HG03060 (cell line): ENCODE measurements around the gene EMC10.

Source experiments
- ATAC-seq: cut with Tn5 transposase; IDR thresholded peaks from one replicate; pipeline ENCODE4 v1.9.1; 2021; ENCODE audit warnings: low read depth, moderate number of reproducible peaks; ENCODE audit not compliant: unreplicated experiment

EMC10 gene

DNA sequence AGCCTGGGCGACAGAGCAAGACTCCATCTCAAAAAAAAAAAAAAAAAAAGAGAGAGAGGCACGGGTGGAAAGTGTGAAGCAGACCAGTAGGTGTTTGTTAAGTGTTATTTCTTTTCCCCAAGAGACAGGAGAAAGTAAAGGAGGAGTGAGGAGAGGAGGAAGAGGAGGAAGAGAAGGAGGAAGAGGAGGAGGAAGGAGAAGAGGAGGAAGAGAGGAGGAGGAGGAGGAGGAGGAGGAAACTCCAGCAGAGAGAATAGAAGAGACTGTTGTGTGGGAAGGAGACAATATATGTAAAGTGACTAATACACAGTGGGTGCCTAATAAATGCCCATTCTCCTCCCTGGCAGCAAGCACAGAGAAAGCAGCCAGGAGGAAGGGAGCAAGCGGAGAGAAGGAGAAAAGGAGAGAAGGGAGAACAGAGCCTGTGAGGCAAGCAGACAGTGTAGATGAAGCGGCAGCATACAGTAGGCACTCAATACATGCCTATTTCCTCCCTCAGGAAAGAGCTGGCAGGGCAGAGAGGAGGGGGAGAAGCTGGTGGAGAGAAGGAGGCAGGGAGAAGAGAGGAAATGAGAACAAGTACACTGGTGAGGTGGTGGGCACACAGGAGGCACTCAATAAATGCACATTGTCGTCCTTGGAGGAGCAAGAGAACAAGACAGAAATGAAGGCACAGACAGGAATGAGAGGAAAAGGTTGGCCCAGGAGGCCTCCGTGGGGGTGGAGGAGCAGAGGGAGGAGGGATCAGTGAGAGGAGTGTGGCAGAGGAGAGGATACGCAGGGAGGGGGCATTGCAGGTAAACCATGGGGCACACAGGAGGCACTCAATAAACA is 18.1 kb downstream of the EMC10 start:
- ATAC-seq, result no peak

DNA sequence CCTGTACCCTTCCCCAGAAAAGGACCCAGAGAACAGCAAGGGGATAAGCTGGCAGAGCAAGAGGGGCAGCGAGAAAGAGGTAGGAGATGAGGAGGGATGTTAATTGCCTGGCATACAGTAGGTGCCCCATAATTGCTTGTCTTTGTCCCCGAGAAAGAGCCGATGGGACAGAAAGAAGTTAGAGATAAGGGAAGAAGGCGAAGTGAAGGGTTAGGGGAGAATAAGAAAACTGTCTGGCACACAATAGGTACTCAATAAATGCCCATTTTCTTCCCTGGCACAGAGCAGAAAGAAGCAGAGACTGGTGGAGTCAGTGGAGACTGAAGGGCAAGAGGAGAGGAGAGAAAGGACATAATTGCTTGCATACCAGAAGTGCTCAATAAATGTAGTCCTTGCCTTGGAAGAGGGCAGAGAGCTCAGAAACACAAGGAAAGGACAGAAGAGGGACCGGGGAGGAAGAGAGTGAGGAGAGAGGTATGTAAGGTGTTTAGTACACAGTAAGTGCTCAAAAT is 18.8 kb downstream of the EMC10 start:
- no peak for ATAC-seq

DNA sequence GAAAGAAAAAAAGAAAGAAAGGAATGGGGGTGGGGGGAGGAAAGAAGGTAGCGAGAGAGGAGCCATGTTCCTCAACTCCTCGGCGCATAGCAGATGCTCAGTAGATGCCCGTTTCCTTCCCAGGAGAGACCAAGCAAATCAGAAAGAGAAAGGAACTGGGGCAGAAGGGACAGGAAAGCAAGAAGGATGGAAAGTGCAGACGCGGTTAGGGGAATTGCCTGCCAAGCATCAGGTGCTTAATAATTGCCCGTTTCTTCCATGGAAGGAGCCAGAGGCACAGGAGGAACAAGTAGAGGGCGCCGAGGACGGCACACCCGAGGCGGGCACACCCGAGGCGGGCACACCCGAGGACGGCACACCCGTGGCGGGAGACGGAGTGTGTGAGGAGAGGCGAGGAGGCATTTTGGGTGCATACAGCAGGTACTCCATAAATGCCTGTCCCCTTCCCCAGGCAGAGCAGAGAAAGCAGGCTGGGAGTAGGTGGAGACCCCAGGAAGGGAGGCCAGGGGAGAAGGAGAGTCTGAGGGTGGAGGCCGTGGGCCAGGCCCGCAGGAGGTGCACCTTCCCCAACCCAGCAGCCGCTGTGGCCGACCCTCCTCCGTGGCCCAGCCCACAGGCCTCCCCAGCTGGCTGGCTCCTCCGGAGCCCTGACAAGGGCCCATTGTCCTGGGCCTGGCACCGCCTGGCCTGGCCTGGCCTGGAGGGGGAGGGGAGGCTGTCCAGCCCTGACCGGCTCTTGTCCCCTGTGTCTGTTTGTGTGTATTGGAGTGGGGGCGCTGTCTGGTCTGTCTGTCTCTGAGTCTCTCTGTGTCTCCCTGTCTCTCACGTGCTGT is 20.1 kb downstream of the EMC10 start:
- no peak for ATAC-seq

DNA sequence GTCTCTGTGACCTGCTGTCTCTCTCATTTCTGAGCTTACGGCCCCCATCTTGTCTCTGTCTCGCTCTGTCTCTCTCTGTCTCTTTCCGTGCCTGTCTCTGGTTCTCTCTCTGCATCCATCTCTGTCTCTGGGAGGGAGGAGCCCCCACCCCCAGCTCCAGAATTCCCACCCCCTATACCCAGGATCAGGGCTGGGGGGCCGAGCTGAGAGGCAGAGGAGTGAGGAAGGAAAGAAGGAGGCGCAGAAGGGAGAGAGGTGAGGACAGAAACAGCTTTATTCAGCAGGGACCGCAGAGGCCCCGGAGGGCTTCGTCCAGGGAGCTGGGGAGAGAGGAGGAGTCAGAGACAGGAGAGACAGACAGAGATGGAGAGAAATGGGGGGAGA is 20.7 kb downstream of the EMC10 start:
- no peak for ATAC-seq

DNA sequence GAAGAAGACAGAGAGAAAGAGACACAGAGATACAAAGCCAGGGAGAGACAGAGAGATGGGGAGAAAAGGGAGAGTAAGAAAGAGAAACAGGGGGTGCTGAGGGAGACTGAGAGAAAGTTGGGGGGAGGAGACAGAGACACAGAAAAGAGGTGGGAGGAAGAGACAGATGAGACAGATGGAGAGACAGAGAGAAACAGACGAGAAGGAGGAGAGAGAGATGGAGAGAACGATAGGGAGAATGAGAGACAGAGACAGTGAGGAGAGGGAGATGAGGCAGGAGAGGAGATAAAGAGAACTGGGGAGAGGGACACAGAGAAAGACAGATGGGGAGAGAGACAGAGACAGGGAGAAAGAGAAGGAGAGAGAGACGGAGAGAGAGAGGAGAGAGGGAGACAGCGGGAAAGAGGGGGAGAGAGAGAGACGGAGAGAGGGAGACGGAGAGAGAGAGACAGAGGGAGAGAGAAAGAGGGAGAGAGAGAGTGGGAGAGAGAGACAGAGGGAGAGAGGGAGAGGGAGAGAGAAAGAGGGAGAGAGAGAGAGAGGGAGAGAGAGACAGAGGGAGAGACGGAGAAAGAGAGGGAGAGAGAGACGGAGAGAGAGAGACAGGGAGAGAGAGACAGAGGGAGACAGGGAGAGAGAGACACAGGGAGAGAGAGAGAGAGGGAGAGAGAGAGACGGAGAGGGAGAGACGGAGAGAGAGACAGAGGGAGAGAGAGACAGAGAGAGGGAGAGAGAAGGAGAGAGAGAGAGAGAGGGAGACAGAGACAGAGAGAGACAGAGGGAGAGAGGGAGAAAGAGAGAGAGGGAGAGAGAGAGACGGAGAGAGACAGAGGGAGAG is 22.1 kb downstream of the EMC10 start:
- no peak for ATAC-seq

DNA sequence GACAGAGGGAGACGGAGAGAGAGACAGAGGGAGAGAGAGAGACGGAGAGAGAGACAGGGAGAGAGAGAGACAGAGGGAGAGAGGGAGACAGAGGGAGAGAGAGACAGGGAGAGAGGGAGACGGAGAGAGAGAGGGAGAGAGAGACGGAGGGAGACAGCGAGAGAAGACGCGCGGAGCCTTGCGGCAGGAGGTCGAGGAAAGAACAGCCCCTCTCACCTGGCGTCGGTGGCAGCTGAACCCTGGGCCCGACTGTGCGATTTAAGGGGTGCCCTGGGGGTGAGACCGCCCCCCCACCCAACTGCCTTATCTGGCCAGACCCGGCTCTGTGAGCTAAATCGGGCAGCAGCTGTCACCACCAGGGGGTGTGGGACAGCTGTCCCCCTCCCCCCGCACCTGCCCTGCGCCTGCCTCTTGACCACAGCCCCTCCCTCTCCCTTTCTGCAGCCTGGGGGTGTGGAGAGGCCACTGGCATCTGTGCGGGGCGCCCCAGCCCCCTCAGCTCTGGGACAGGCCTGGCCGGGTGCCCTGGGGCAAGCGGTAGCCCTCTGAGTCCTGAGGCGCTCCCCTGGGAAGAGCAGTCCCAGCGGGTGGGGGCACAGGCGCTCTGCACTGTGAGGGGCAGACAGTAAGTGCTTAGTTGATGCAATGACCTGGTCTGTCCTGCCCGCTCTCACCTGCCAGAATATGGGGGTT is 23.9 kb downstream of the EMC10 start:
- ATAC-seq, result no peak

DNA sequence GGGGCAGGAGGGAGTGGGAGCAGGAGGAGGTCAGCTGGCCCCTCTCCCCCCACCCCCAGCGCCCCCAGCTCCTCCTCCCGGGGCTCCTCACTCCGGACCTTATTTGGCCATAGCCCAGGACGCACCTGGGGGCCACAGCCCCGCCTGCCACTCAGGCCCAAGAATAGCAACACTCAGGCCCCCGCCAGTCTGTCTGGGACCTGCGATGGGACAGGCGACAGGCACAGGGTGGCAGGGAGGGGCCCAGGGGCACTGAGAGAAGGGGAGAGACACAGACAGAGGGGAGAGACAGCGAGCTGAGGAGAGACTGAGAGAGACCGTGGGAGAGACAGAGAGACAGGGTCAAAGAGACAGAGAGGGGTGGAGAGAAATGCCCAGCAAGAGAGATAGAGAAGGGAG is 24.4 kb downstream of the EMC10 start:
- no peak for ATAC-seq

DNA sequence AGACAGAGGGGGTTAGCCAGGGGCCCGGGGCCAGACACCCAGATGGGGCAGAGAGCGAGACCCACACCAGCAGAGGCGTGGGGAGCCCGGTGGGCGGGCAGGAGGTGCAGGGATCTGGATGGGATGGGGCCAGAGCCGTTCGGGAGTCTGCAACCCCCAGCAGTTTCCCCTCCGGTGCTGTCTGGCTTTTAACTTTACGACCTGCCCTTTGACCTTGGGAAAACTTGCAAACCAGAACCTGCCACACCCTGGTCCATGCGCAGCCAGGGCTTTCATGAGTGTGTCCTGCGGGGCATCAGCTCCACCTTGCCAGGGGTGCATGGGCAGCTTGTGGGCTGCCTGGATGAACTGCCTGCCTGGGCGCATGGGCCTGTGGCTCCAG is 24.9 kb downstream of the EMC10 start:
- no peak for ATAC-seq

DNA sequence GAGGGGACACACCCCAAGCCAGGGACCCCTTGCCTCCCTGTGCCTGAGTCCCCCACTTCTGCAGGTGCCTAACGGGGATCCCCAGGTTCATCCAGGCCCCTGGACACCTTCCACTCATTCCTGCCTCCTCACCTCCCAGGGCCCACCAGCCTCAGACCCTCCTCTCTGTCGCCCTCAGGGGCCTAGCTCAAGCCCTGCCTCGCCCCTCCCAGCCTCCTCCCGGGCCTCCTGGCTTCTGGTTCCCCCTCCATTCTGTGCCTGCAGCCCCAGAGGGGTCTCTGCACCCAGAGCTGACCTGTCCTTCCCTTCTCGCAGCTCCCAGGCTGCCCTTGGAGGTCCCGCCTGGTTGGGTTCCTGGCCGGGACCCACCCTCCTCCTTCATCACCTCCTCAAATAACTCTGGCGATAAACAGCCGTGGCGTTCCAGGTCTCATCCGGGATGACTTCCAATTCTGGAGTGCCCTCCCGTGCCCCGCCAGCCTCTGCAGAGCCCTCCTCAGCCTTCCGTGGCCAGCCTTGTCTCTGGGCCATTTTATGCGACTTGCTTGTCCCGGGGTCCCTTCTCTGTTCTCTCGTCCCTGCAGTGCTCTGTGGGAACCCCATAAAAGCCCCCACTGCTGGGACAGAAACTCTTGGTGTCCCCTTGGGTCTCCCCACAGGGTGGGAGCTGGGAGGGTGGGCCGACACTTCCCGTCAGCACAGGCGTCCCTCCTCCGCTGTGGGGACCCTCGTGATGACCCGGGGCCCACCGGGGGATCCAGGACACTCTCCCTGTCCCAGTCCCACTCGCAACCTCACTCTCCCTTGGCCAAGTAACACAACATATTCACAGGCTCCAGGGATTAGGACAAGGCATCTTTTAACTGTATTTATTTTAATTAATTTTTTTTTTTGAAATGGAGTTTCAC is 25.5 kb downstream of the EMC10 start:
- no peak for ATAC-seq

DNA sequence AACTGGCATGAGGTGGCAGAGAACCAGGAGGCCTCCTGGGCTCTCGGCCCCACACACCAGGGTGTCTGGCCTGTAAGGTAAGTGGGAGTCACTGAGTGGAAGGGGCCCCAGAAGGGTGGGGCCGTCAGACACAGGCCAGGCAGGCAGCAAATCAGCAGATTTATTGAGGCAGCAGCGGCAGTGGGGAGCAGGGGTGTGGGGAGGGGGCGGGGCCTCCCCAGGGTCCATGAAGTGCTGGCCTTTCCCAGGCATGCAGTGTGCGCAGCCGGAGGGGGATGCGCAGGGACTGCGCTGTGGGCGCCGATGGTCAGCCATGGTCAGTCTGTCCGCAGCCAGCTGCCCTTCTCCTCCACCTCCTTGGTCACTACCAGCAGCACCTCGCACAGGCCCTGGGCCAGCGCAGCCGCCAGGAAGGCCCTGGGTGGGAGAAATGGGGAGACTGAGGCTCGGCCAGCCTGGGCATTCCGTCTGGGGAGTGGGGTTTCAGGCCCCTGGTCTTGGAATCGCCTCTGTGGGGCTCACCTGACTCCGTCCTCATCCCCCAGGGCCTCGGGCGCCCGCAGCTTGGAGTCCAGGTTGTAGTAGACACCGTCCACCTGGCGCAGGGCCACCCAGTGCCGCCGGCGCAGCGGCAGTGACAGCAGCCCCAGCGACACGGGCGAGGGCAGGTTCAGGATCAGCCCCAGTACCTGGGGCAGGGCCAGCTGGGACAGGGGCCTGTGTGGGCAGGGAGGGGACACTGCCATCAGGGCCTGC is 29.7 kb downstream of the EMC10 start:
- ATAC-seq, result no peak

DNA sequence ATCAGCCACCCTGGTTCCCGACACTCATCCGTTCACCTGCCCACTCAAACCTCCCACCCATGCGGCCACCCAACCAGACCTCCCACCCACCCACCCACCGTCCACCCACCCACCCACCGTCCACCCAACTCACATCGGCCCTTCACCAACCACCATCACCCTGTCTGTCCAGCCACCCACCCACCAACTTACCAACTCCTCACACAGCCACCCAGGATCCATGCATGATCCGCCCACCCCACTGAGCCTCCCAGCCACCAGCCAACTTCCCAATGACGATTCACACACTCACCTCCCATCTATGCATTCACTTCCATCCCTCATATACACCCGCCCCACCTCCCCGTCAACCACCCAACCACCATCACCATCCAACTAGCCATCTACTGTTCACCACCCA is 30.4 kb downstream of the EMC10 start:
- ATAC-seq, result no peak

DNA sequence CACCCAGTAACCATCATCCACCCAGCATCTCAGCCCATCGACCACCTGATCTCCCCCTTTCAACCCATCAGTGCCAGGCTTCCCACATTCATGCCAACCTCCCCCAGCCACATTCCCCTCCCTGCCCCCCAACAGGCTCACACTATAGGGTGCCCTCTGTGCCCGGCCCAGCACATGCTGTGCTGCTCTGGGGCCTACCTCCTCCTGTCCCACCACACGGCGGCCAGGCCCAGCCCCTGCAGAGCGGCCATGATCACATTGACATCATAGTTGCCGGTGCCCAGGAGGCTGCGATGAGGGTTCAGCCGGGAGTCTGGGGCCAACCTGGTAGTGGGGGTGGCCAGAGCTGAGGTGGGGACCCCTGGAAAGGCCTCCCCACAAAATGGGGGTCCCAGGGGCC is 31.1 kb downstream of the EMC10 start:
- no peak for ATAC-seq

DNA sequence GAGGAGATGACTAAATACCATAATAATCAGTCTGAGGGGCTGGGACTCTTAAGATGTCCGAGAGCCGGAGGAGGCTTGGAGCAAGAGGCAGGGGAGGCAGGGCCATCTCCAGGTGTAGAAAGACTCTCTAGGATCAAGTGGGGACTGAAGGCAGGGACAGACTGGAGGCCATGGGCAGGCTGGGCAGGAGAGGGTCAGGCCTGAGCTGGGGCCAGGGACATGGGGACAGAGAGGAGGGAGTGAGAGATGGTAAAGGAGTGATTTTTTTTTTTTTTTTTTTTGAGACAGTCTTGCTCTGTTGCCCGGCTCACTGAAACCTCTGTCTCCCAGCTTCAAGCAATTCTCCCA is 32.5 kb downstream of the EMC10 start:
- no peak for ATAC-seq

DNA sequence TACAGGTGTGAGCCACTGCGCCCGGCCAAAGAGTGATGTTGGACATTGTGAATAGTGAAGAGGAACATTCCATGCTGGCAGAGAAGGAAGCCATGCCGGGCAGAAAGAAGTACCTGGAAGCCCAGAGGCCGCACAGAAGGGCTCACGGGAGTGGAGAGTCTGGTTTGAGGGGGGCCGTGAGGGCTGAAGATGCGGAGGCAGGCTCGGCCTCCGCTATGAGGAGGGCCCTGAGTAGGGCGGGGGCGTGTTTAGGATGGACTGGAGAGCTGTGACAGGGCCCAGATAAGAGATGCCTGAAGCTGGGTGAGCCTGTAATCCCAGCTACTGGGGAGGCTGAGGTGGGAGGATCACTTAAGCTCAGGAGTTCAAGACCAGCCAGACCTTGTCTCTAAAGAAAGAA is 33.1 kb downstream of the EMC10 start:
- no peak for ATAC-seq

DNA sequence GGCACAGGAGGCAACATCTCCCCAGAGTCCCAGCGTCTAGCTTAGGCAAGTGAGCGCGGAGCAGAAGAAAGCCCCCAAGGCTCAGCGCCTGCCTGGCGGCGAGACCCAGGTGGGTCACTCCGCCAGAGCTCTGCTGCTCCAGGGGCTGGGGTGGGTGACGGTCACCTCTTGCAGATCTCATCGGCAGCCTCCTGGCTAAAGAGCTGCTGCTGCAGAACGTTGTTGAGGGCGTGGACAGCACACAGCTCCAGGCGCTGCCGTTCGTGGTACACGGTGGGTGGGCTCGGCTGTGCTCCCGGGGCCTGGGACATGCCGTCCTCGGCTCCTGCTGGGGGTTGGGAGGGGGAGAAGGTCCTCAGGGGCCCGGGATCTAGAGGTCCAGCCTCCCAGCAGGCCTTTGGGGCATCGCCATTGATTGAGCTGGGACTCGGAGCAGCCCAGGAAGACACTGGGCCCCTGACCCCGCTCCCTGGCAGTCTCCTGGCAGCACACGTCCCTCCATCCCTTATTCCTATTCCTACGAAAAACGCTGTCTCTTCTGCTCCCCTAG is 33.9 kb downstream of the EMC10 start:
- no peak for ATAC-seq

DNA sequence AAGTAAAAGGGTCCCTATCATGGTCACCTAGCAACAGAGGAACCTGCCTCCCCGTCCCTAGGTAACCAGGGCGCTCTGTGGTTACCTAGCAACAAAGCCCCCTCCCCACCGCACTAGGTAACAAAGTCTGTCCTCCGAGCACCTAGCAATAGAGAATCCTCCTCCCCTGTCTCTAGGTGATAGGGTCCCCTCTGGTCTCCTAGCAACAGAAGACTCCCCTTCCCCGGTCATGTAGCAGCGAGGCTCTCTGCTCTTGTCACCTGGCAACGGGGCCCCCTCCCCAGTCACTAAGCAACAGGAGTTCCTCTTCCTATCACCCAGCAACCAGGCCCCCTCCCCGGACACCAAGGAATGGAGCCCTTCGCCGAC is 34.4 kb downstream of the EMC10 start:
- ATAC-seq, result no peak

DNA sequence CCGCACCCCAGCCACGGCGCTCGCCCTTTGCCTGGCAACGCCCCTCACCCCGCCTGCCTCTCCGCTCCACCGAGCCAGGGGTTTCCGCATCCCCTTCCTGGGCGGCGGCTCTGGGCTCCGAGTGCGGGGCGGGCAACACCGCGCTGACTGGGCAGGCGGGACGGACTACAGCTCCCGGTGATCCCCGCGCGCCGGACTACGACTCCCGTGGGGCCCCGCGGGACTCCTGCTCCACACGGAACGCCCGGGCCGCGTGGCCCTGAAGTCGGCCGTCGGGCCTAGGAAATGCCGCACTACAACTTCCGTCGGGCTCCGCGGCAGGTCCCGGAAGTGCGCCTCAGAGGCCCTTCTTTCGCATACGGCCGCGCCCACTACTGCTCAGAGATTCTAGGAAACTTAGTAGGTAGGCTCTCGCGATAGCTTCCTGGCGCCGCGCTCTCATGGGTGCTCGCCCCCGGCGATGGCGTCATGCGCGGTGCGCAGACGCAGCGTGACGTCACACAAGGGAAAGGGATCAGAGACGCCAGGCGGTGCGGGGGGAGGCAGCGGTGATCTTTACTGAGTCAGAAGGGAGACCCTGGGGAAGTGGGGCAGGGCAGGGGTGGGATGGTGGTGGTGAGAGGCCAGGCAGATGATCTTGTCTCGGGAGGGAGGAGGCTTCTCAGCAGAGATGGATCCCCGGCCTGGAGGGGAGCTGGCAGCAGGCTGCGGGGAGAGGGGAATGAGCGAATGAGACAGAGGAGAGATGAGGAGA is 34.9 kb downstream of the EMC10 start, which contains the start of gene JOSD2:
Gene JOSD2 (minus strand): TSS at position 123 of the 754 bp plus-strand sequence. CDS start 760 bp downstream, outside the sequence.
- peak; percentile 86 for ATAC-seq
